Mesodermal cell (in vitro differentiated cells): ENCODE data around the gene CENPE.
"Not testable (repeated sequence)": the region's sequence is repeated elsewhere in the genome, so short reads cannot be mapped to it uniquely, and the experiment has no call there.

Source experiments
- H3K27ac ChIP-seq: 2 replicates; pipeline ENCODE4 v1.7.0; 2013; ENCODE audit warnings: mild to moderate bottlenecking, low read depth, low read length, moderate library complexity; ENCODE audit not compliant: severe bottlenecking
- H3K36me3 ChIP-seq: 2 replicates; pipeline ENCODE4 v1.7.1; 2013; ENCODE audit warnings: mild to moderate bottlenecking, low read length, moderate library complexity; ENCODE audit not compliant: control insufficient read depth, insufficient read depth
- H3K4me1 ChIP-seq: one replicate; pipeline ENCODE4 v1.7.1; 2013; ENCODE audit warnings: mild to moderate bottlenecking, low read length; ENCODE audit not compliant: insufficient read depth, control insufficient read depth, poor library complexity, severe bottlenecking
- H3K4me3 ChIP-seq: 2 replicates; pipeline ENCODE4 v1.7.0; 2013; ENCODE audit warnings: low read length, control low read depth, mild to moderate bottlenecking; ENCODE audit not compliant: insufficient read depth, poor library complexity, severe bottlenecking; ENCODE audit errors: extremely low read depth
- H3K9me3 ChIP-seq: 2 replicates; pipeline ENCODE4 v1.7.1; 2013; ENCODE audit warnings: mild to moderate bottlenecking, low read length, moderate library complexity; ENCODE audit not compliant: control insufficient read depth
- WGBS, 2 experiments: methylation state at CpG; one replicate each; pipeline ENCODE4 v1.1.5; 2013; ENCODE audit warnings: missing lambda C conversion rate in 2 of 2; ENCODE audit not compliant: insufficient coverage in 2 of 2; 5-methylcytosine and 5-hydroxymethylcytosine counted together

Gene CENPE

DNA sequence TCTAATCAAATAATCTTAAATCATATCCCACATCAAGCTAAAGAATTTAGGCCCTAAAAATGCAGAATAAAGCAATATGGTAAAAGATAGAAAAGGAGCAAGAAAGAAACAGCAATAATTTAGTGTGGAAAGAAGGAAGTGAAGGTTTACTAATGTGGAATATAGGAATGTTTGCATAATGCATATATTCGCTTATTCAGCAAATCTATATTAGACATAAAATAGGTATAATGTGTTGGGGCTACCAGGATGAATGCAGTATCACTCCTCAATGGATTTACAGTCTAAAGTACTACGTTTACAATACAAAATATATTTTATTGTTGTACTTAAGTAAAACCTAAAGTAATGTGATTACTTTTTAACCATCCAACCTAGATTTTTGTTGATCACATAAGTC, 4.7 kb downstream of the CENPE start:
- H3K4me1 ChIP-seq, result peaks cover 3% of the 10 kb centered on the region
- WGBS, 2 experiments, result no CpG with 5 or more reads among the region's 2 CpGs
- H3K27ac ChIP-seq, result no peak overlapping the region
- no peak overlapping the region for H3K4me3 ChIP-seq
- peaks cover 30% of the 10 kb centered on the region for H3K36me3 ChIP-seq
- no peaks in the 10 kb centered on the region for H3K9me3 ChIP-seq

DNA sequence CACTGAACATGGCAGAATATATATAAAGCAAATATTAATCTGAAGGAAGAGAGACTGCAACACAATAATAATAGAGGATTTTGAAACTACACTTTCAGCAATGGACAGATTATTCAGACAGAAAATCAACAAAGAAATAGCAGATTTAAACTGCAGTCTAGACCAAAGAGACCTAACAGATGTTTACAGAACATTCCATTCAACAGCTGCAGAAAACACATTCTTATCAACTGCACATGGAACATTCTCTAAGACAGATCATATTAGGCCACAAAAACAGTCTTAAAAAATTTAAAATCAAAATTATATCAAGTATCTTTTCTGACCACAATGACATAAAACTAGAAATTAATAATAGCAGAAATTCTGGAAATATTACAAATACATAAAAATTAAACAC, 27.1 kb downstream of the CENPE start:
- Histone ChIP-seq H3K36me3 (peaks cover 42% of the 10 kb centered on the region), H3K4me3 (no peak overlapping the region), H3K27ac (no peak overlapping the region), H3K4me1 (no peaks in the 10 kb centered on the region), H3K9me3 (no peaks in the 10 kb centered on the region)

DNA sequence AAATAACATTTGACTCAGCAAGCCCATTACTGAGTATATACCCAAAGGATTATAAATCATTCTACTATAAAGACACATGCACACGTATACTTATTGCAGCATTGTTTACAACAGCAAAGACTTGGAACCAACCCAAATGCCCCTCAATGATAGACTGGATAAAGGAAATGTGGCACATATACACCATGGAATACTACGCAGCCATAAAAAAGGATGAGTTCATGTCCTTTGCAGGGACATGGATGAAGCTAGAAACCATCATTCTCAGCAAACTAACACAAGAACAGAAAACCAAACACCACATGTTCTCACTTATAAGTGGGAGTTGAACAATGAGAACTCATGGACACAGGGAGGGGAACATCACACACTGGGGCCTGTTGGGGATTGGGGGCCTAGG, 28.4 kb downstream of the CENPE start:
- H3K36me3 ChIP-seq, result peaks cover 42% of the 10 kb centered on the region
- 83% methylated on average over 1 of the region's 2 CpGs; no CpG with 5 or more reads in 1 of the 2 experiments for WGBS, 2 experiments
- not testable (repeated sequence) for H3K4me1 ChIP-seq

DNA sequence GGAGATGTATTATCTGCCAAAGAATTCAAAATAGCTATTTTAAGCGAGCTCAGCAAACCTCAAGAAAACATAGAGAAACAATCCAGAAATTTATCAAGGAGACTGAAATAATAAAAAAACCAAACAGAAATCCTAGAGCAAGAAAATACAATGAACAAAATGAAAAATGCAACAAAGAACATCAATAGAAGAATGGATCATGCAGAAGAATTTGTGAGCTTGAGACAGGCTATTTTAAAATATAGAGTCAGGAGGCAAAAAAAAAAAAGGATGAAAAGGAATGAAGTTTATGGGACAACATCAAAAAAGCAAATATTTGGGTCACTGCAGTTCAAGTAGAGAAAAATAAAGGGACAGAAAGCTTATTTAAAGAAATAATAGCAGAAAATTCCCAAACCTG, 29.1 kb downstream of the CENPE start:
- no peak overlapping the region for H3K27ac ChIP-seq
- H3K36me3 ChIP-seq, result peaks cover 41% of the 10 kb centered on the region
- H3K4me3 ChIP-seq, result no peak overlapping the region
- no CpG with 5 or more reads among the region's 1 CpG for WGBS, 2 experiments
- H3K9me3 ChIP-seq, result no peaks in the 10 kb centered on the region
- H3K4me1 ChIP-seq, result no peaks in the 10 kb centered on the region

More for the DNA sequence above, 28.4 kb downstream of the CENPE start:
- not testable (repeated sequence) for H3K27ac ChIP-seq, H3K4me3 ChIP-seq, H3K9me3 ChIP-seq

DNA sequence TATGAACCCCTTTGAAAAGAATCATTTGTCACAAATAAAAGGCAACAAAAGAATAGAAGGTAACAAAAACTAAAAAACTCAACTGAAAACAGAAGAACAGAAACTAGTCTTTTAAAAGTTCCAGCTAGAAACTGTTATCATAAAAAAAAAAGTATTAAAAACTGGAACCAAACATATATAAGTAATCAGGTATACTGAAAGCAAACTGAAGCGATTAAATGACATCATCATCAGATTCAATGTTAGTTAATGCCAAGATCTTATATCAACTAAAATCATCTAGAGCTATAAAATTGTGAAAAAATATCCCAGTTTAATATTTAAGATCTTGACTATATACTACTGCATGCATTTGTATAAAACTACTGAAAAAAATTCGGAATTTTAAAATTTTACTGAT, 36.0 kb downstream of the CENPE start:
- no peak overlapping the region for H3K4me3 ChIP-seq
- 83% methylated on average over 1 of the region's 2 CpGs; no CpG with 5 or more reads in 1 of the 2 experiments for WGBS, 2 experiments
- H3K36me3 ChIP-seq, result peaks cover 21% of the 10 kb centered on the region
- H3K4me1 ChIP-seq, result no peaks in the 10 kb centered on the region
- H3K27ac ChIP-seq, result no peak overlapping the region
- no peaks in the 10 kb centered on the region for H3K9me3 ChIP-seq

DNA sequence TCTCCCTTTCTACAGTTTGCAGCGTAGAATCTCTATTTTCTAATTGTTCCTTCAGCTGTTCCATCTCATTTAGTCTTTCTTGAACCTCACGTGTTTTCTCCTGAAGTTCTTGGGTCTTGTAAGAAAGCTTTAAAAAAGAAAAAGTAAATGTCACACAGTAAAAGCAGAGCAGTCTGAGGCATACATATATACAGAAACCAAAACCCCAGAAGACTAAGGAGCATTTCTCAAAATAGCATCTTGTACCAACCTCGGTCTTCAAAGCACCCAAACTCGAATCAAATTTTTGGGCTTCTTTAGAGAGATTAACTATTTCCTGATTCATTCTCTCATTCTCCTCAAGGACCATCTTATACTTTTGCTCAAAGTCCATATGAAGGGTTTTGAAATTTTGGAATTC, 39.4 kb downstream of the CENPE start:
- H3K4me3 ChIP-seq, result no peak overlapping the region
- no peak overlapping the region for H3K27ac ChIP-seq
- peaks cover 31% of the 10 kb centered on the region for H3K36me3 ChIP-seq
- H3K9me3 ChIP-seq, result no peaks in the 10 kb centered on the region
- 94 to 100% methylated on average over 2 to 3 of the region's 4 CpGs for WGBS, 2 experiments
- no peaks in the 10 kb centered on the region for H3K4me1 ChIP-seq

DNA sequence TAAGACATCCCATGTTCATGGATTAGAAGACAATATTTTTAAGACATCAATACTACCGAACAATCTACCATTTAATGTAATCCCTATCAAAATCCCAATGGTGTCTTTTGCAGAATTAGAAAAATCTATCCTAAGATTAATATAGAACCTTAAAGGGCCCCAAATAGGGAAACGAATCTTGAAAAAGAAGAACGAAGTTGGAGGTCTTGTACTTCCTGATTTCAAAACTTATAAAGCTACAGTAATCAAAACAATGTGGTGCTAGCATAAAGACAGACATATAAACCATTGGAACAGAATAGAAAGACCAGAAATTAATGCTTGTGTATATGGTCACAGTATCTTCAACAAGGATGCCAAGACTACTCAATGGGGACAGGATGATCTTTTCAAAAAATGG, 42.0 kb downstream of the CENPE start:
- WGBS, 2 experiments, result no CpG with 5 or more reads among the region's 3 CpGs
- Histone ChIP-seq H3K4me3 (no peak overlapping the region), H3K4me1 (no peaks in the 10 kb centered on the region), H3K9me3 (no peaks in the 10 kb centered on the region), H3K27ac (no peak overlapping the region), H3K36me3 (peaks cover 31% of the 10 kb centered on the region)

DNA sequence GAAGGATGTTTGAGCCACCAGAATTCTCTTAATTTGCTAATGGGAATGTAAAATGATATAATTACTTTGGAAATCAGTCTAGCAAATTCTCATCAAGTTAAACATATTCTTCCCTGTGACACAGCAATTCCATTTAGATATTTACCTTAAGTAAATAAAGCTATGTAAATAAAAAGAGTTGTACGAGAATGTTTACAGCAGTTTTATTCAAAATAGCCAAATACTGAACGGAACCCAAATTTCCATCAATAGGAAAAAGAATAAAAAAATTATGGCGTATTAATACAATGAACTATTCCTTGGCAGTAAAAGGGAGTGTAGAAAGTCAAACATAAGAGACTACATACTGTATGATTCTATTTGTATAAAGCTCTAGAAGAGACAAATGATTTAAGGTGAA, 45.8 kb downstream of the CENPE start:
- no peaks in the 10 kb centered on the region for H3K4me1 ChIP-seq
- WGBS, 2 experiments, result no CpG with 5 or more reads among the region's 3 CpGs
- H3K9me3 ChIP-seq, result no peaks in the 10 kb centered on the region
- peaks cover 42% of the 10 kb centered on the region for H3K36me3 ChIP-seq
- no peak overlapping the region for H3K4me3 ChIP-seq
- no peak overlapping the region for H3K27ac ChIP-seq

DNA sequence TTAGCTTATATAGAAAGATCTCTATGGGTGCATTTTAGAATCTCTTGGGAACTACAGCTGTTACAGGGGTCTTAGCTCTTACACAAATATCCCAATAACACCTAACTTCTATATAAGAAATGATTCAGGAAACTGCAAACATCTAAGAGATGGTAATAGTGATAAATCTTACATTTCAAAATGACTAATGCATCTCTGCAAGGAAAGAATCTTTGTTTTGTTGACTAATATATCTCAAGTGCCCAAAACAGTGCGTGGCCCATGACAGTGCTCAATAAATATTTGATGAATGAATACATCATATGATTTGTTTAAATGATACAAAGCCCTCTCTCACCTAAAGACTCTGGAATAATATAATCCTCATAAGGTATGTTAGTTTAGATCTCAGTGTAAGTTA, 47.5 kb downstream of the CENPE start:
- no peak overlapping the region for H3K4me3 ChIP-seq
- peaks cover 37% of the 10 kb centered on the region for H3K36me3 ChIP-seq
- H3K27ac ChIP-seq, result no peak overlapping the region
- H3K9me3 ChIP-seq, result no peaks in the 10 kb centered on the region
- no peaks in the 10 kb centered on the region for H3K4me1 ChIP-seq
- no CpG with 5 or more reads among the region's 1 CpG for WGBS, 2 experiments

DNA sequence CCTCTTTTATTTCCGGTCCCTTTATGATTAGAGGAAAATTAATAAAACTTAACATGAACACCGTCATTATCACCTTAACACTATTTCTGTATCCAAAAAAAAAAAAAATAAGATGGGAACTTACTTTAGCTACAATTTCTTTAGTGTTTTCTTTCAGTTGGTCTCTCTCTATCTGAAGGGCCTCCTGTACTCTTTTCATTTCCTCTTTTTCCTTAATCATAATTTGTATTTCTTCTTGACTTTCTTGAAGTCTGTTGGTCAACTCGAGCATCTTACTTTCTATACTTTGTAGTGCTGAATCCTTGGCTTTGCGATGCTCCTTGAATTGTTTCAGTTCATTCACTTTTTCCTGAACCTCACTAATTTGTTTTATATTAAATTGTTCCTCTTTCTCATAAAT, 53.2 kb downstream of the CENPE start:
- peaks cover 63% of the 10 kb centered on the region for H3K36me3 ChIP-seq
- no peak overlapping the region for H3K27ac ChIP-seq
- no peaks in the 10 kb centered on the region for H3K4me1 ChIP-seq
- H3K9me3 ChIP-seq, result no peaks in the 10 kb centered on the region
- H3K4me3 ChIP-seq, result no peak overlapping the region
- WGBS, 2 experiments, result 80% methylated on average over 1 of the region's 4 CpGs; no CpG with 5 or more reads in 1 of the 2 experiments

DNA sequence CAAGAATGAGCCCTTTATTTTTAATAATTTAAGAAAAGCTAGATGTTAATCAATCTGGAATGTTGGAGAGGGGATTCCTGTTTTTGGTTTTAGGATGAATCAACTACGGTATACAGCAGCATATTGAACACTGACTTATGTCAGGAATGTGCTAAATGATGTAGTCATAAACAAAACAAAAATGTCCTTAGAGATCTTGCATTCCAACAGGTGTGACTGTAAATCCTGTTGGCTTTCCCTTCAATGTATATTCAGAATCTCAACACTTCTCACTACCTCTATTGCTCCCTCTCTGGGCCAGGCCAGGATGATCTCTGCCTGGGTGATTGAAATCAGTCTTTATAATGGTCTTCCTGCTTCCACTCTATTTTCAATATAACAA, 60.7 kb downstream of the CENPE start:
- no peaks in the 10 kb centered on the region for H3K4me1 ChIP-seq
- no peak overlapping the region for H3K27ac ChIP-seq
- H3K4me3 ChIP-seq, result no peak overlapping the region
- peaks cover 62% of the 10 kb centered on the region for H3K36me3 ChIP-seq
- no peaks in the 10 kb centered on the region for H3K9me3 ChIP-seq
- WGBS, 2 experiments, result 86% methylated on average over 1 of the region's 1 CpG; no CpG with 5 or more reads in 1 of the 2 experiments
